GM10266 (cell line): ENCODE data around the gene ZNF227.
"Not testable (repeated sequence)": the region's sequence is repeated elsewhere in the genome, so short reads cannot be mapped to it uniquely, and the experiment has no call there.

Experiments
- DNase-seq: peaks from one replicate; pipeline ENCODE4 v3.0.0; 2012; ENCODE audit errors: extremely low spot score
- CTCF ChIP-seq: IDR thresholded peaks from 2 replicates; pipeline ENCODE4 v1.5.1; 2012; ENCODE audit warnings: mild to moderate bottlenecking, low read depth; ENCODE audit not compliant: control insufficient read depth, insufficient read depth; ENCODE audit errors: missing control alignments

Gene ZNF227

GRCh38 chr19:44182145-44182544 is 30.2 kb upstream of the ZNF227 start:
- no peak for TF ChIP-seq CTCF
- DNase-seq: no peak

GRCh38 chr19:44190020-44190419 is 22.3 kb upstream of the ZNF227 start:
- no peak for TF ChIP-seq CTCF
- no peak for DNase-seq

GRCh38 chr19:44192127-44192526 is 20.2 kb upstream of the ZNF227 start:
- TF ChIP-seq CTCF: no peak

GRCh38 chr19:44196772-44197171 is 15.6 kb upstream of the ZNF227 start:
- no peak for DNase-seq
- TF ChIP-seq CTCF: no peak

More at GRCh38 chr19:44192127-44192526, 20.2 kb upstream of the ZNF227 start:
- no peak for DNase-seq

GRCh38 chr19:44202470-44202869 is 9.9 kb upstream of the ZNF227 start:
- no peak for TF ChIP-seq CTCF
- DNase-seq: no peak

- TF ChIP-seq CTCF: no peak
- no peak for DNase-seq
Observed at GRCh38 chr19:44202974-44203373, 9.4 kb upstream of the ZNF227 start.

- not testable (repeated sequence) for DNase-seq
Observed at GRCh38 chr19:44203877-44204276, 8.5 kb upstream of the ZNF227 start.

GRCh38 chr19:44204772-44205171 is 7.6 kb upstream of the ZNF227 start:
- TF ChIP-seq CTCF: no peak
- DNase-seq: no peak
